Germinal center (tissue), 1 donor: ENCODE measurements around the gene MED13L.

Experiments used
- DNase-seq: peaks from one replicate; pipeline ENCODE4 v3.0.0; 2012; ENCODE audit warnings: mixed read lengths, low spot score

The MED13L gene

DNA sequence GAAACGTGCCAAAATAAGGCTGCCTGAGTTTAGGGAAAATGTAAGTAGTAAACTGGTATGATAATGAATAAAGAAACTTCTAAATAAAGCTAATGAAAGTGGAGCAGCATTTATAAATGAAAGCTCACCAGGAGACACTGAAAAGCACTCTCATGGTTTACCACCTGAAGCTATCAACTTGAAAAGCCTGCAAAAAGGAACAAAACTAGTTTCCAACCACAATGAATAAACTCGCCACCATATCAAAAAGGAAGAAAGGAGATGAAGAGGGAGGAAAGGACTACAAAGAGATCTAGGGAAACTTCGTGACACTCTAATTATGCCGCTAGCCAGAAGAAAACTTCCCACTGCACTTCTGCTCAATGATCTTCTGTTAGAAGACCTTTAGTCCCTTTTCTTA is 66.7 kb downstream of the MED13L start:
- DNase-seq: no peak

DNA sequence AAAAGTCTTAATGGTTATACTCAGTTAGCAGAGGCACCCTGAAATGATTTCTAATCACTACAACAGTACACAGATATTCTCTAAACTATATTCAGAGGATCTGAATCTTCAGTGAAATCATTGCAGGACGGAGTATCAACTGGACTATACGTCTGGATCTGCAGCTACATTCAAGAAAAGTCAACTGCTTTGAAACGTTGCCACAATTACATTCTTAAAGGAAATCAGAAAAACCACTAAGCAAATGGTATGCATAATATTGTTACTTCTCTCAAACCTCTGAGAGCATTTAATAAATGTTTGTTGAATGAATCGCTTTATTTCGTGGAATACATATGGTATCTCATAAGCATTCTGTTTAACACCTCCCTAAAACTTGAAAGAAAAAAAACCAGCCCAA is 67.4 kb downstream of the MED13L start:
- no peak for DNase-seq

DNA sequence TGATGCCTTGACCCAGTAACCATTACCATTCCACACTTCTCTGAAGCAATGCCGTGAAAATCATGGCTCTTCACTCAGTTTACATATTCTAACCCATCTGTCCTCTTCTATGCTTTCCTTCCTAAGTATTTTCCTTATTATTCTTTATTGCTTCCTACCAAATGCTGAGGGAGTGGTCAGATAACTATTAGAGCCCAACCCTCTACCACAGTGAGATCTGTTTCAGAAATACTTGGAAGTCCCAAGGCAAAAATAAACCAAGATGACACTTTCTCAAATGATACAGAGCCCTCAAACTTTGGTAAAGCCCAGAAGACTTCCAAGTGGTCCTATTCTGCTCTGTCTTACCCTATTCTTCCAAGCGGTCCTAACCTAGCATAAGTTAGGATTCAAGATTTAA is 68.0 kb downstream of the MED13L start:
- no peak for DNase-seq

DNA sequence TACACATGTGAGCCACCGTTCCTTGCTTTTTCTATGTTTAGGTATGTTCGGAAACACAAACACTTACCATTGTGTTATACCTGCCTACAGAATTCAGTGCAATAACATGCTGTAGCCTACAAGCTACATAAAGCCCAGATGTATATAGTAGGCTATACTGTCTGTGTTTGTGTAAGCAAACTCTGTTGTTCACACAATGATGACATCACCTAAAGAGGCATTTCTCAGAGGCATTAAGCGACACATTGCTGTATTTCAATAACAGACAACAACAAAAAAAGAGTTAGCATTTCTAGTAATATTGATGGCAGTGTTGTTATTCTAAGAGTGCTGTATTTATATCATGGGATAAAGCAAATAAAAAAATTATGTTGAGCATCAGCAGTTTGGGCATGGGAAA is 70.2 kb downstream of the MED13L start:
- DNase-seq: no peak

DNA sequence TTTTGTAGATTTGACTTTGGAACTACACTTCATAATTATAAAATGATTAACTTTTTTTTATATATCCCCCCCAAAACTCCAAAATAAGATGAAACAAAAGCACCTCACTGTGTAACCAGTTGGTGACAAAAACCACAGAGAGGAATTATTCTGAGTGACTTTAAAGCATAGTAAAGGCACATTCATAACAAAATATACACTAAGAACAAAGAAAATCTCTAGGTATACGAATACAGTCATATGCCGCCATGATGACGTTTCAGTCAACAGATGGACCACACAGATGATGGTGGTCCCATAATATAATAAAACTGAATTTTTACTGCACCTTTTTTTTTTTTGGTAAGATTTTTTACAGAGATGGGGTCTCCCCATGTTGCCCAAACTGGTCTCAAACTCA is 70.7 kb downstream of the MED13L start:
- DNase-seq: no peak

DNA sequence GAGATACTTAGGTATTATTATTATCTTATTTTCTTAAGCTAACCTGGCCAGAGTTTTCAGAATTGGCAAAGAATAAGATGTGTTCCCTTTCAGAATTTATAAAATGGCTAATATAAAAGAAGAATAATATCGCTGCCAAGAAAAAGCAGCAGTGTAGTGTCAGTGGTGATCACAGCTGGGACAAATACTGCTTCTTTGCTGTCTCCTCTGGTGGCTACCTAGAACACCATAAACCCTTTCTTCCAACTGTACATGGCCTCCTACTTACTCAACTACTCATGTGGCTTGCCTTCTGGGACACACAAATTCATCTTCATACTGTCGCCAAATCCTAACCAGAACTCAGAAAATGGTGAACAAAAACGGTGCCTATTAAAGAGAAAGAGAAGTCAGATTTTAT is 72.7 kb downstream of the MED13L start:
- DNase-seq: no peak

DNA sequence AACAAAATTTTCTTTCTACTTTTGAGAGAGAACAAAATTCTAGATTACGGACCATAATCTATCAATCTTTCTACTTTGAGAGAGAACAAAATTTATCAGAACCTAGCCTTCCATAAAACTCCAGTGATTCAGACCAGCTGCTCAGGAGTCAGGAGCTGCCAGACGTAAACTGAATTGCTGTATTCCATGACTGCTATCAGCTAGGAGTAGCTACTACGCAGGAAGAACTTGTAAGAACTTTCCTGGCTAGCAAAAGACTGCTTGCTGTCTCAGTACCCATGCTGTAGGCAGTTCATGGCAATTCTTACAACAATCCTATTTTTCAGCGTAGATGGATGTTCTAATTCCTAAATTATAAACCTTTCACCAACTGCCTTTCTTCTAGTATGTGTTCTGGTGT is 73.3 kb downstream of the MED13L start:
- DNase-seq: no peak

DNA sequence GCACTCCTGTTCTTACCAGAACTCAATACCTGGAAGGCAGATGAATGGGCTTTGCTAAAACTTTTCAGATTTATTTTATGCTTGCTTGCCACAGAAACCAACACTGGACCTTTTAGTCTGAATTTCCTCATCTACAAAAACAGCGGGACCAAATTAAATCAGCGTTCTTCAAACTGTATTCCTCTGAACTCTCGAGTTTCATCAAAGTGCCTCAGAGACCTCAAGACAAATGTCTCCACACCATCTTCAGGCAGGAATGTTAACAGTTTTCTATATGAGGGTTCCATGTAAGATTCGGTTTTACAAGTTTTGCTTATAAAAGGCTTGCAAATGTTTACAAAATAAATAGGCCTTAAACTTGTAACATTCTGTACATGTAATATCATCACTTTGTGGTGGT is 74.6 kb downstream of the MED13L start:
- DNase-seq: no peak

DNA sequence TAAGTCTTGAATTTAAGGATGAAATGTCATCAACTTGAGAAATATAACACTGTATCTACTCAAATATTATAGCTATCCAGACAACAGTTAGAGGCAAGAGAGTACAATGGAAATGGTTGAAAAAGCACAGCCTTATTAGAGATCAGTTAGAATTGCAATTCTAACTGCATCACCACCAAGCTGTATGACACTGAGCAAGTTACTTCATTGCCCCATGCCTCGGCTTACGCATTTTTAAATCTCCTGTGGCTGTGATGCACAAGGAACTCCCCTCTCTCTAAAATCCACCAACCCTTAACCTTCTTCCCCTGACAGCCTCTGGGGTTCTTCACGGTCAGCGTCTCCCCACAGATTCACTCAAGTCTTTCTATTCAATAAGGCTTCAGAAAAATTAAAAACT is 75.1 kb downstream of the MED13L start:
- no peak for DNase-seq

DNA sequence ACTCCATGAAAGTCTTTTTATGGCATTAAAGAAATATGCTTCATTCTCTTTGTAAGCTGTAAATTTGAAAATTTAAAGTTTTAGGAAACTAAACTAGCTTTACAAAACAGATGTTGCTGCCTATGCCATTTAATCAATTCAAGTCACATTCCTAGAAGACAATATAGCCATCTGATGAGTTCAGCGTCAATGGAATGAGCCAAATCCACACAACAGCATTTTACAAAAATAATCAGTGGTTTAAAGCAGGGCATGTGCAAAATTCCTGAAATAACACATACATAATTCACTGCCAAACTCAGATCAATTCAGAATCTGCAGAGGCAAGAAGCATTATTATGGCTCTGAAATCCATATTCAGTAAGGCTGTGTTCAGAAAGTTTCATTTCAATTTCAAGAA is 75.6 kb downstream of the MED13L start:
- no peak for DNase-seq

DNA sequence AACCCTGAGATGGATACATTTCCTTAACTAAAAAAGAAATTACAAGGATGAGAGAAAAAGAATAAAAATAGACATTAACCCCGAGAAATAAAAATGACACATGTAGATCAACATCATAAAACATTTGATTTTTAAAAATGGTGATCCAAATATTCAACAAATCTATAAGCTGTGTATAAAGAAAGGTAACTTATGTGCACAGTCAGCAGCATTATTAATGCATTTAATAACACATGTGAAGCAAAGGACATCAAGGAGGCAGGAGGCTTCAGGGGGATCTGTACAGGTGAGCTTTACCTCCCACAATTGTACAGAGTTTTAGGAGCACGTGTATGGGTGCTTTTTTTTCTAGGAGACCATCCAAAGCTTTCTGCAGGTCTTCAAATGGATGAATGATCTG is 76.1 kb downstream of the MED13L start:
- no peak for DNase-seq

DNA sequence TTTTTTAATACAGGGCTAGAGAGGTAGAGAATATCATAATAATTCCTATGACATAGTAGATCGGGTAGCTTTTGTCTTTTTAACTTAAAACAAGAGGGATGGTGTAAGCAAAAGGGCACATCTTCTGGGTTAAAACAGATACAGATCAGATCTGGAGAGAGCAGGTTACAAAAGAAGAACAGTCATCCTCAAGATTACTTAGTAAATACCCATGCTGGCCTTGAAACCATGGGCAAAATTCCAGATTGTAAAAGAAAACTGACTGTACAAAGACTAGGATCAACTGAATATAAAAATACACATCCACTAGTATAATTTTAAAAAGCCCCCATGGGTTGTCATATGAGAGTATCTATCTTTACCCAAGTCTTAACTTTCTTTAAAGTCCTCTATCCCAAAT is 76.7 kb downstream of the MED13L start:
- no peak for DNase-seq

DNA sequence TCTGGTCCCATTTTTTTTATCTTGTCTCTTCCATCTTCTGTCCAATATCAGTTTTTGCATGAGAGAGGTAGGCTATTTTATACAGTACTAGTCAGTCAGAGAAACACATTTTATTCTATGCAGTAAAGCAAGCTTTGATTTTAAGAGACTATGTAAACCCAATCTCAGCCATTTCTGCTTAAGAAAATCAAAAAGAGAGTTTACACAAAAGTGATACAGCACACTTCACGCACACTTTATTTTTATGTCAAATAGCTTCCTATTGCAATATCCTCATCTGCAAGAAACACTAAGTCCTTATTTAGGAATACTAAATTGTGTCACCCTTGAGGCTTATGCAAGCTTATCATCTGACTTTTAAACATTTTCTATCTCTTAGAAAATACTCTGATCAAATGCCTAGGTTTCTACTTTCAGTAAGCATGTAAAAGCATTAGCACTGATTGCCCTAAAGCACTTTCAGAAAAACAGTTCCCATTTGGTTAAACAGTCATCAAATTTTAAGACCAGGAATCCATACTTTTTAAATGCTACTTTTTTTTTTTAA is 78.3 kb downstream of the MED13L start:
- no peak for DNase-seq

DNA sequence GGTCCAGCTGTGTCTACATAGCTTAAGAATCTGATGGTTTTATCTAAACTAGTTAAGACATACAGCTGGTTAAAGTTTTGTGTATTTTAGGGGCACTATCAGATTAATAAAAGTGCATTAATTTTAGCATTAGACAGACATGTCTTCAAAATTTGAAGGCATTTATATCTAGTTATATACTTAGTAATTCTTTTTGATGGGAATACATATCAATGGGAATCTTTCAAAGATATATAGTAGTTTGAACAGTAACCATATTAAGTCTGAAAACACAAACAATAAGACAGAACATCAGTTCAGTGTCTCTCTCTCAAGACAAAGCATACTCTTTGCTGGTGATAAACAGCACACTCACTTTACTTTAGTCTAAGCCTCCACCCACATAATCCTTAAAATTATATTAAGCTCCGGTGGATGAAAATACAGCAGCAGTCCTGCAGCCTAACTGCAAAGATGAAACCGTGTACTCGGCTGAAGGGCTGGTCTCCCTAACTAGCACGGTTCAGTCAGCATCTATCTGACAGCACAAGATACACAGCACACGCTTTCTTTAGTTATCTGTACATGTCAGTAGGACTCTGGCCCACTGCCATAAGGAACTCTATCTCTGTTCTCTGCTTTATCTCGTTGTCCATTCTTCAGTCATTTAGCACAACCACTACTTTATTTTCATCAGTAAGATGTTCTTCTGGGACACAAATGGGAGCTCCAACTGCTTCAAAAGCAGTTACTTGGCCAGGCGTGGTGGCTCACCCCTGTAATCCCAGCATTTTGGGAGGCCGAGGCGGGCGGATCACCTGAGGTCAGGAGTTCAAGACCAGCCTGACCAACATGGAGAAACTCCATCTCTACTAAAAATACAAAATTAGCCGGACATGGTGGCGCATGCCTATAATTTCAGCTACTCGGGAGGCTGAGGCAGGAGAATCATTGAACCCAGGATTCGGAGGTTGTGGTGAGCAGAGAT is 80.5 kb downstream of the MED13L start:
- no peak for DNase-seq

DNA sequence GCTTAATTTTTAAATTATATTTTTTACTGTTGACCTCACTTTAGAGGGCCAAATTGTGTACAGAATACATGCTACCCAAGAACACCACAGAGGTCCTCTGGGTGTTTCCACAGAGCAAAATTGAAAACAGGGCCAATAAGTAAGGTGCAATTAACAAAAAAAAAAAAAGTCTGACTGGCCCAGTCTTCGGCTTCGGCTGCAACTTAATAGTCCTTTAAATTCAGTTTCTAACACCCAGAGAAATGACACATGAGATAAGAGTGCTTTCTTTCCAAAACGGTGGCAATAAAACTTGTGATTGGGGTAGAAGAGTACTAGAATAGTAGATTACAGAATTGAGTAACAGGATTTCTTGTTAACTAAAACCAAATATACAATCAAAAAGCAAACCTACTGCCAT is 81.3 kb downstream of the MED13L start:
- no peak for DNase-seq

DNA sequence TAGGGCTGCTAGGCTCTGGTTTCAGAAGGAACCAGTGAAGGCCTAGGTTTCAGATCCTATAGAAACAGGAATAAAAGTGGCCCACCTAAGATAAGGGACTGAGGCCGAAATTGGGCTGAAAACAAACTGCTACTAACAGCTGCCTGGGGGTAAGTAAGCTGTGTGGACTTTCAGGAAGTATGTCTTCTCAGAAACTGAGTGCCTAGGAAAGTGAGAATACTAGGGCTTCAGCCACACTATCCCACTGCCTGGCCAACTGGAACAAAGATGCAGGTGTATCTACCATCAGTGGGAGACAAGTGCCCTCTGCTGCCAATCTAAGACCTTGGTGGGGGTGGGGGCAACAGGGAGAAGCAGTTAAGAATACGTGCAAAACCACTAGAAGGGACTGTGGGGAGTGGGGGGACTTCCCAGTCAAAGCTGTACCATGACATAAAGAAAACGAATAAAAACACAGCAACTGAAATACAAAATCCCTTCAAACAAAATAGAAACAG is 82.5 kb downstream of the MED13L start:
- peak; percentile 37 for DNase-seq

DNA sequence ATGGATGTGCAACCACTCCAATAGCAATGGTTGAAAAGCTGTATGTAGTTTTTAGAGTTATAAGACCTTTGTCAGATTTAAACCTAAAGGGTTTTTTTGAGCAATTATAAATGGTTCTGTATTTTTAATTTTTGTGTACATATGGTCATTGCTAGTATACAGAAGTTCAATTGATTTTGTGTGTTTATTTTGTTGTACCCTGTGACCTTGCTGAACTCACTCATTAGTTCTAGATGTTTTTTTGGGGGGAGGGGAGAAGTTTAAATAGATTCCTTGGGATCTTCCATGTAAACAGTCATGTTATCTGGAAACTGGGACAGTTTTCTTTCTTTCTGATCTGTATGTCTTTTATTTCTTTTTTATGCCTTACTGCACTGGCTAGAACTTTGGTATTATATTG is 87.8 kb downstream of the MED13L start:
- DNase-seq: no peak

DNA sequence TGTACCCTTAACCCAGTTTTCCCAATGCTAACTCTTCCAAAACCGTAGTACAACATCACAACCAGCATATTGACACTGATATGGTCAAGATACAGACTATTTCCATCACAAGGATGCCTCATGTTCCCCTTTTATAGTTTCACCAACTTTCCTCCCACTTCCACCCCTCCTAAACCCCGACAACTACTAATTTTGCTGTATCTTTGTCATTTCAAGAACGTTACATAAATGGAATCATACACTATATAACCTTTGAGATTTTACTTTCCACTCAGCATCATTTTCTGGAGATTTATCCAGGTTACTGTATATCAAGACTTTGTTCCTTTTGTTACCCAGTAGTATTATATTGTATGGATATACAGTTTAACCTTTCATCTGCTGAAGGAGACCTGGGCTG is 88.9 kb downstream of the MED13L start:
- DNase-seq: no peak

DNA sequence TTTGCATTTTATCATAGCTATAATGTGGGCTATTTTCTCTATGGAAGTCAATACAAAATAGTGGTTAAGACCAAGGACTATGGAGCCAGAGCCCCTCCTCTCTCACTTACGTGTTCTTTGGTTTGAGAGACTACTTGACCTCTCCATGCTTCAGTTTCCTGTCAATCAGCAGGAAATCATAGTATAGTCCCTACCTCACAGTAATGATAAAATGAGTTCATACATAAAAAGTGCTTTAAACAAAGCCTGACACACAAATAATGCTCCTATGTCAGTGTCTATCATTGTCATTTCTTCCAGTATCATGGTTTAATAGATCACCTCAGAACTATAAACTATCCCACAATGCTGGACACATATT is 90.4 kb downstream of the MED13L start:
- DNase-seq: no peak

DNA sequence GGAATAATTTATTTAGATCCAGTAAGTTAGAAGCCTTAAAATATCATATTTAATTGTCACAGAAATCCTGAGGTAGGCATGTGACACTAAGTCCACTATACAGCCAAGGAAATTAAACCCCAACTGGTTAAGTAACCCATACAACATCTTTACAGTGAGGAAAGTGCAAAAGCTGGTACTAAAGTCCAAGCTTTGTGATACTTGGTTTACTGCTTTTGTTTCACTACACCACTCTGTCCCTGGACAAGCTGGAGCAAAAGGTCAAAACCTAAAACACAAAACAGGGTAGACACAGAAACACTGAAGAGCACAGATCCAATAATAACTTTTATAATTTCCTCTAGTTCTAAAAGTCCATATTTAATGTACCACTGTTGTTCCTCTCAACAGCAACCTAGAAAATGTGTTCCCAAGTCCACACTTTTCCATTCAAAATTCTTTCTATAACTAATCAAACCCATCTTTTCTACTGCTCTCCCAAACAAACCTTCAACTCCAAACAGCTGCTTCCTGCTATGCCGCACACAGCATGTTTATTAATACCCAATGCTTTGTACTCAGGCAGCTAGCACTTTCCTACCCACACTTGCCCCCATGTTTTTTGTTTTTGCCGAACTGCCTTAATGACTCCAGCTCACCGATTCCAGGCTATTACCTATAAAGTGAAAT is 90.9 kb downstream of the MED13L start:
- DNase-seq: no peak

DNA sequence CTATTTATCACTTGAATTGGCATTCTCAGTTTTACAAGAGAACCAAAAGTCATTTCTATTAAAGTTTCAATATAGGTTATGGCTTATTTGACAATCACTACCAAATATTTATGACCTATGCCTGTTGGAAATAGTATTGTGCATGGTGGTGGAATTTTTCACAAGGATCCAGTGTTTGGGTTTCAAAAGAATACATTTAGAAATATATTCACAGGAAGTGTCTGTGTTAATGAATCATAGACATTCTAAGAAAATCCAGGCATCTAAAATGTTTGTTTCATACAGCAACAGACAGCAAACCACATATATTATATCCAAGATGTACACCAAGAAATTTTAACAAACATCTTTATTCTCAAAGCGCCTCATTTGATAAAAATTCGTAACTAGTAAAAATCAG is 92.7 kb downstream of the MED13L start:
- no peak for DNase-seq

DNA sequence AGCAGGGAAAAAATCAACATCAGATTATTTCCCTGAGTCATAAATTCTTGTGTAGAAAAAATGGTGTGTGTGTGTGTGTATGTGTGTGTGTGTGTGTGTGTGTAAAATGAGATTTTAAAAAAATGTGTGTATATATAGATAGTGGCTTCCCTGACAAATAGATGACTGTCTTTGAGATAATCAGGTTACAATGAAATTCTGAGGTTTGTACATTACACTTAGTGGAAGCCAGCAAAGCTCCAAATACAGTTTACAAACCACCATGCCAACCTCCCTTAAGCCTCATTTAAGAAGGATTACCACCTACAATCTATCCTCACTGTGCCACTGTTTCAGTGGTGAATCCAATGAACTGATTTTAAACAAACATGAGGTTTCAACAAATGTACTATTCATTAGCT is 93.8 kb downstream of the MED13L start:
- DNase-seq: no peak

DNA sequence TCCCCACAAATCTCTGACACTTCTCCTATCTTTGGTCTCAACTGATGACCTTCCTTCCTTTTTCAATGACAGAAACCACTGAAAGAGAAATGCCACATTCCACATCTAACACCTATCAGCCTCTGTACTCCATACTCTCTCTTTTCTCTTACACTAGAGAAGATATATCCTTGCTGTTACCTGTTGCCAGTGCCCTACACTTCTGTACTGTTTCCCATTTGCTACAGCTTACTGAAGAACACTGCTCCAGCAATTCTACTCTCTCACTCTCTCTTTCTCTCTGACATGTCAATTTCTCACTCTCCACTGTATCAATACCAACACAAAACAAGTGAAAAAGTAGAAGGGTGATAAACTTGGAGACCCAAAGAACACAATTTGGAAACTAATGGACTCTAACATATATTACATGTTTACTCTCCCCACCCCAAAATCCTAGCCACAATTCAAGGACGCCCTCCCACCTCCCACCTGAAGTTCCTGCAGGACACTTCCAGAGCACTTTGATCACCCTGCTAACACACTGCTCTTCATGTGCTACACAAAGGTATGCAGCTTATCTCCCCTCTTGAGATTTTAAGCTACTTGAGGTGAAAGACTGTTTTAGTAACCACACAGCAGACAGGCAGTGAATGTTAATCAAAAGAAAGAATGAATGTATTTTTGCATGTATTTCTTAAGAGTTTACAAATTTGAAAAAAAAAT is 95.0 kb downstream of the MED13L start:
- no peak for DNase-seq
